NCI-H345 treated with DMSO at 0.1 percent for 48 hours (cell line): ENCODE measurements around the gene HUWE1.
"Not testable (repeated sequence)": the region's sequence is repeated elsewhere in the genome, so short reads cannot be mapped to it uniquely, and the experiment has no call there.

ENCODE experiments used
- DNase-seq: peaks from one replicate; lab custom pipeline; 2025; ENCODE audit not compliant: unreplicated experiment; lab: John Stamatoyannopoulos, UW

HUWE1 gene

GRCh38 chrX:53606456-53606855 is 80.1 kb downstream of the HUWE1 start:
- DNase-seq = no peak

- DNase-seq = no peak
Observed at GRCh38 chrX:53605004-53605403, 81.5 kb downstream of the HUWE1 start.

- DNase-seq = no peak
Observed at GRCh38 chrX:53599781-53600396, 86.6 kb downstream of the HUWE1 start.

GRCh38 chrX:53598169-53598568 is 88.3 kb downstream of the HUWE1 start:
- DNase-seq = no peak

GRCh38 chrX:53595266-53595810 is 91.2 kb downstream of the HUWE1 start:
- DNase-seq = no peak

GRCh38 chrX:53594354-53594753 is 92.2 kb downstream of the HUWE1 start:
- no peak for DNase-seq

- DNase-seq = no peak
Observed at GRCh38 chrX:53587795-53588420, 98.6 kb downstream of the HUWE1 start.

- DNase-seq = no peak
Observed at GRCh38 chrX:53584891-53585290, 101.6 kb downstream of the HUWE1 start.

GRCh38 chrX:53583571-53583970 is 102.9 kb downstream of the HUWE1 start:
- DNase-seq = no peak

GRCh38 chrX:53580742-53581504 is 105.6 kb downstream of the HUWE1 start:
- no peak for DNase-seq

- no peak for DNase-seq
Observed at GRCh38 chrX:53571494-53571893, 115.0 kb downstream of the HUWE1 start.

- DNase-seq = no peak
Observed at GRCh38 chrX:53563324-53563723, 123.2 kb downstream of the HUWE1 start.

- DNase-seq = no peak
Observed at GRCh38 chrX:53561912-53562311, 124.6 kb downstream of the HUWE1 start.

GRCh38 chrX:53558646-53559045 is 127.9 kb downstream of the HUWE1 start:
- no peak for DNase-seq

GRCh38 chrX:53556868-53557267 is 129.7 kb downstream of the HUWE1 start:
- DNase-seq = no peak

GRCh38 chrX:53550756-53551463 is 135.6 kb downstream of the HUWE1 start:
- no peak for DNase-seq

GRCh38 chrX:53547668-53548067 is 138.9 kb downstream of the HUWE1 start:
- no peak for DNase-seq

- DNase-seq = no peak
Observed at GRCh38 chrX:53544936-53545335, 141.6 kb downstream of the HUWE1 start.

GRCh38 chrX:53538781-53539180 is 147.7 kb downstream of the HUWE1 start:
- DNase-seq = no peak

GRCh38 chrX:53531255-53531966 is 155.1 kb downstream of the HUWE1 start:
- DNase-seq = not testable (repeated sequence)

GRCh38 chrX:53526999-53527398 is 159.5 kb downstream of the HUWE1 start:
- no peak for DNase-seq
